HG03432 (cell line): ENCODE measurements around the gene PXT1.

Source experiments
- ATAC-seq: cut with Tn5 transposase; IDR thresholded peaks from one replicate; pipeline ENCODE4 v1.9.1; 2021; ENCODE audit warnings: mild to moderate bottlenecking, moderate library complexity; ENCODE audit not compliant: unreplicated experiment

PXT1 gene

GRCh38 chr6:36392621-36393020 lies 50.0 kb downstream of the PXT1 start:
- no peak for ATAC-seq

- no peak for ATAC-seq
Measured at GRCh38 chr6:36389353-36389752, 53.3 kb downstream of the PXT1 start.

GRCh38 chr6:36387440-36388303 lies 55.0 kb downstream of the PXT1 start, which contains the start of gene ETV7:
ETV7 (minus strand) TSS chr6:36387669; CDS start chr6:36387541, 128 bp downstream.
- ATAC-seq: peak; percentile 42

- no peak for ATAC-seq
Measured at GRCh38 chr6:36386495-36387439, 55.9 kb downstream of the PXT1 start.

- no peak for ATAC-seq
Measured at GRCh38 chr6:36384095-36384494, 58.6 kb downstream of the PXT1 start.

GRCh38 chr6:36383606-36384005 lies 59.0 kb downstream of the PXT1 start:
- ATAC-seq: no peak

- ATAC-seq: no peak
Measured at GRCh38 chr6:36382976-36383375, 59.7 kb downstream of the PXT1 start.

GRCh38 chr6:36381502-36382389 lies 60.9 kb downstream of the PXT1 start:
- no peak for ATAC-seq

GRCh38 chr6:36380166-36380565 lies 62.5 kb downstream of the PXT1 start:
- ATAC-seq: no peak

GRCh38 chr6:36378936-36379335 lies 63.7 kb downstream of the PXT1 start:
- ATAC-seq: no peak

- ATAC-seq: no peak
Measured at GRCh38 chr6:36378243-36378920, 64.3 kb downstream of the PXT1 start.

- no peak for ATAC-seq
Measured at GRCh38 chr6:36377594-36377993, 65.1 kb downstream of the PXT1 start.

GRCh38 chr6:36376742-36377141 lies 65.9 kb downstream of the PXT1 start:
- ATAC-seq: no peak

- no peak for ATAC-seq
Measured at GRCh38 chr6:36376183-36376582, 66.5 kb downstream of the PXT1 start.

GRCh38 chr6:36375644-36376155 lies 67.0 kb downstream of the PXT1 start:
- ATAC-seq: no peak

GRCh38 chr6:36374972-36375371 lies 67.7 kb downstream of the PXT1 start:
- ATAC-seq: no peak

- ATAC-seq: no peak
Measured at GRCh38 chr6:36374194-36374593, 68.5 kb downstream of the PXT1 start.

- ATAC-seq: no peak
Measured at GRCh38 chr6:36373368-36374019, 69.2 kb downstream of the PXT1 start.

- ATAC-seq: no peak
Measured at GRCh38 chr6:36372088-36372487, 70.6 kb downstream of the PXT1 start.
